CD14-positive monocyte (primary cell): Measurements from ENCODE around the gene RCOR2. TPM values are rescaled to one million over a fixed set of nuclear protein-coding genes. Genes with fewer than 3 reads are reported as not detected.

Source experiments
- DNase-seq, 3 donors: peaks; one replicate each; pipeline ENCODE4 v3.0.0-alpha.2; 2011 to 2022
- H2AFZ ChIP-seq: 2 replicates; pipeline ENCODE4 v1.6.0; 2012; ENCODE audit warnings: mild to moderate bottlenecking, low read depth, low read length, inconsistent platforms; ENCODE audit not compliant: insufficient read depth, poor library complexity, severe bottlenecking
- H3K27ac ChIP-seq, 2 donors: 1 replicate in 1 of 2; 2 replicates in 1 of 2; pipeline ENCODE4 v1.5.1; 2012 to 2013; ENCODE audit warnings: low read length in 2 of 2, control low read depth in 1 of 2, inconsistent platforms in 1 of 2, low read depth in 1 of 2, mild to moderate bottlenecking in 1 of 2
- H3K27me3 ChIP-seq, 2 donors: one replicate each; pipeline versions ENCODE4 v1.6.0 to v1.6.1; 2011 to 2013; ENCODE audit warnings: low read length in 2 of 2; ENCODE audit not compliant: control insufficient read depth in 2 of 2, insufficient read depth in 2 of 2
- H3K36me3 ChIP-seq, 2 donors: replicated peaks in 1 of 2; 1 replicate in 1 of 2; 2 replicates in 1 of 2; pipeline versions ENCODE4 v1.5.1 to v1.6.1; 2012 to 2013; ENCODE audit warnings: low read length in 2 of 2, control low read depth in 1 of 2, inconsistent platforms in 1 of 2, mild to moderate bottlenecking in 1 of 2; ENCODE audit not compliant: insufficient read depth in 2 of 2, control insufficient read depth in 1 of 2
- H3K4me1 ChIP-seq, 2 donors: 1 replicate in 1 of 2; 2 replicates in 1 of 2; pipeline versions ENCODE4 v1.5.1 to v1.6.1; 2012 to 2013; ENCODE audit warnings: low read length in 2 of 2, control low read depth in 1 of 2, inconsistent platforms in 1 of 2, mild to moderate bottlenecking in 1 of 2, moderate library complexity in 1 of 2; ENCODE audit not compliant: insufficient read depth in 2 of 2, control insufficient read depth in 1 of 2
- H3K4me2 ChIP-seq: replicated peaks from 2 replicates; pipeline ENCODE3; 2012; ENCODE audit warnings: low read length, moderate library complexity, mild to moderate bottlenecking; ENCODE audit not compliant: poor library complexity, severe bottlenecking; ENCODE audit errors: extremely low read depth
- H3K4me3 ChIP-seq, 3 experiments: fragments of 200-600 bp in 1 of 3; sonication (generic) in 1 of 3; replicated peaks in 1 of 3; 1 replicate in 2 of 3; 2 replicates in 1 of 3; pipeline ENCODE4 v1.5.1; 2011 to 2013; ENCODE audit warnings: low read length in 3 of 3, mild to moderate bottlenecking in 3 of 3, control low read depth in 2 of 3, low read depth in 2 of 3, inconsistent platforms in 1 of 3, moderate library complexity in 1 of 3
- H3K79me2 ChIP-seq: 2 replicates; pipeline ENCODE4 v1.6.0; 2012; ENCODE audit warnings: mild to moderate bottlenecking, control low read depth, inconsistent platforms, low read length, moderate library complexity; ENCODE audit not compliant: insufficient read depth
- H3K9ac ChIP-seq: 2 replicates; pipeline ENCODE4 v1.6.0; 2017; ENCODE audit warnings: low read length, mild to moderate bottlenecking; ENCODE audit not compliant: insufficient read depth, poor library complexity, severe bottlenecking
- H3K9me3 ChIP-seq, 2 donors: replicated peaks in 1 of 2; 1 replicate in 1 of 2; 2 replicates in 1 of 2; pipeline versions ENCODE4 v1.5.1 to v1.6.1; 2012 to 2013; ENCODE audit warnings: low read length in 2 of 2, control low read depth in 1 of 2; ENCODE audit not compliant: control insufficient read depth in 1 of 2, insufficient read depth in 1 of 2
- H4K20me1 ChIP-seq: 2 replicates; pipeline ENCODE4 v1.6.0; 2012; ENCODE audit warnings: mild to moderate bottlenecking, low read length, control low read depth, moderate library complexity; ENCODE audit not compliant: insufficient read depth
- H3K27ac Mint-ChIP-seq, 7 donors: one replicate each; pipeline ENCODE4 v1.8.0; 2020; ENCODE audit warnings: mild to moderate bottlenecking in 7 of 7, mixed read lengths in 7 of 7, moderate library complexity in 6 of 7, inconsistent platforms in 2 of 7
- H3K27me3 Mint-ChIP-seq, 3 donors: one replicate each; pipeline ENCODE4 v1.8.0; 2021 to 2022; ENCODE audit warnings: low read depth in 3 of 3, mild to moderate bottlenecking in 3 of 3, mixed read lengths in 3 of 3, moderate library complexity in 3 of 3, inconsistent platforms in 1 of 3
- H3K36me3 Mint-ChIP-seq, 2 donors: one replicate each; pipeline ENCODE4 v1.8.0; 2020; ENCODE audit warnings: mixed read lengths in 2 of 2, inconsistent platforms in 1 of 2, mild to moderate bottlenecking in 1 of 2
- H3K4me1 Mint-ChIP-seq: one replicate; pipeline ENCODE4 v1.8.0; 2020; ENCODE audit warnings: mild to moderate bottlenecking, mixed read lengths
- H3K4me3 Mint-ChIP-seq, 2 donors: one replicate each; pipeline ENCODE4 v1.8.0; 2020; ENCODE audit warnings: mild to moderate bottlenecking in 2 of 2, mixed read lengths in 2 of 2, moderate library complexity in 1 of 2
- H3K9me3 Mint-ChIP-seq, 7 donors: one replicate each; pipeline ENCODE4 v1.8.0; 2020 to 2022; ENCODE audit warnings: mixed read lengths in 7 of 7, mild to moderate bottlenecking in 6 of 7, moderate library complexity in 6 of 7, inconsistent platforms in 2 of 7
- CTCF ChIP-seq: fragments of 200-600 bp; IDR thresholded peaks from one replicate; pipeline ENCODE4 v1.8.0; 2022; ENCODE audit warnings: antibody characterized with exemption, mild to moderate bottlenecking
- WGBS: methylation state at CpG from one replicate; pipeline ENCODE4 v1.1.5; 2013; ENCODE audit warnings: missing lambda C conversion rate; ENCODE audit not compliant: insufficient coverage; 5-methylcytosine and 5-hydroxymethylcytosine counted together
- intact Hi-C, 2 donors: fragments of 100-400 bp; cut with micrococcal nuclease; formaldehyde crosslinking; loops; one replicate each; pipeline versions ENCODE4 v1.15.0 to v1.15.1; 2023
- polyA plus RNA-seq, 3 donors: library from polyadenylated mRNA; depleted of rRNA in 1 of 3; unstranded in 2 of 3; stranded (reverse) in 1 of 3; fragments of 300-500 nt in 2 of 3; fragments of >200 nt in 1 of 3; fragmentation: Illumina TruSeq in 2 of 3; gene quantifications; 1 replicate in 2 of 3; 2 replicates in 1 of 3; pipeline ENCODE4 v1.2.3, GENCODE V29; 2012 to 2021

The RCOR2 gene
- polyA plus RNA-seq, 3 donors, result not detected

- H3K27me3 Mint-ChIP-seq, result peaks cover 4 to 13% (median 10%) of the 10 kb centered on the region in 3 donors
- Histone ChIP-seq H3K27me3 (peaks cover 0 to 4% of the 10 kb centered on the region in 2 donors), H3K4me3 (no peak overlapping the region), H3K9me3 (no peaks in the 10 kb centered on the region), H3K79me2 (peaks cover 5% of the 10 kb centered on the region), H3K4me1 (no peaks in the 10 kb centered on the region), H3K4me2 (no peak overlapping the region), H4K20me1 (peaks cover 87% of the 10 kb centered on the region), H3K9ac (no peak overlapping the region), H3K27ac (no peak overlapping the region), H3K36me3 (peaks cover 49 to 54% of the 10 kb centered on the region in 2 donors), H2AFZ (no peak overlapping the region)
- WGBS, result 57% methylated on average over 7 of the region's 24 CpGs
- peaks cover 33 to 56% of the 10 kb centered on the region in 2 donors for H3K36me3 Mint-ChIP-seq
- intact Hi-C loops, result no loop called here
- H3K4me1 Mint-ChIP-seq, result no peaks in the 10 kb centered on the region
- no peak overlapping the region for H3K4me3 Mint-ChIP-seq
- H3K9me3 Mint-ChIP-seq, result no peaks in the 10 kb centered on the region
- H3K27ac Mint-ChIP-seq, result peak overlapping the region in 2 of 7 donors; percentile 6 to 69
- DNase-seq, result no peak
- no peak for TF ChIP-seq CTCF
Measured at GRCh38 chr11:63909591-63910506, 7.1 kb downstream of the RCOR2 start.

- Histone ChIP-seq H3K4me2 (no peak overlapping the region), H3K27me3 (no peaks in the 10 kb centered on the region), H3K9me3 (no peaks in the 10 kb centered on the region), H3K27ac (no peak overlapping the region), H3K36me3 (peaks cover 59 to 65% of the 10 kb centered on the region in 2 donors), H2AFZ (no peak overlapping the region), H3K9ac (no peak overlapping the region), H3K4me1 (no peaks in the 10 kb centered on the region), H4K20me1 (peaks cover 87% of the 10 kb centered on the region), H3K4me3 (no peak overlapping the region), H3K79me2 (peaks cover 8% of the 10 kb centered on the region)
- peaks cover 0 to 6% (median 3%) of the 10 kb centered on the region in 3 donors for H3K27me3 Mint-ChIP-seq
- H3K4me1 Mint-ChIP-seq, result no peaks in the 10 kb centered on the region
- no peak overlapping the region for H3K27ac Mint-ChIP-seq
- H3K9me3 Mint-ChIP-seq, result no peaks in the 10 kb centered on the region
- intact Hi-C loops, result no loop called here
- WGBS, result 88% methylated on average over 29 of the region's 46 CpGs
- TF ChIP-seq CTCF, result no peak
- no peak overlapping the region for H3K4me3 Mint-ChIP-seq
- DNase-seq, result no peak
- H3K36me3 Mint-ChIP-seq, result peaks cover 44 to 66% of the 10 kb centered on the region in 2 donors
Measured at GRCh38 chr11:63908631-63909401, 8.1 kb downstream of the RCOR2 start.
